ENCODE data around the gene HLA-DRB5. TPM values are rescaled to one million over a fixed set of nuclear protein-coding genes. Genes with fewer than 3 reads are reported as not detected.

The HLA-DRB5 gene
- total and polyA plus RNA-seq, 10 of the 15 experiments (the other 5 are each of a cell fraction or from before 2014, with no cell fraction given) = 38.0 to 108 (median 62.8) TPM

GRCh38 chr6:32517654-32518445 is 12.2 kb downstream of the HLA-DRB5 start (continued):
- TF ChIP-seq BACH1 (IDR thresholded peaks at IDR 0.05; ENCODE audit: borderline replicate concordance) = no peak
- TF ChIP-seq ZBTB33 (IDR thresholded peaks at IDR 0.05) = no peak
- no peak for TF ChIP-seq GABPA (IDR thresholded peaks at IDR 0.05; ENCODE audit: low read depth)

- intact Hi-C loops (cut with micrococcal nuclease; ENCODE audit: unreplicated experiment) = no loop called here
- Histone ChIP-seq H4K20me1 (ENCODE audit: control insufficient read depth, insufficient read depth) (no peaks in the 10 kb centered on the region), H3K79me2 (ENCODE audit: control insufficient read depth, insufficient read depth, low read length) (no peaks in the 10 kb centered on the region), H3K27ac (ENCODE audit: control insufficient read depth, insufficient read depth) (no peak overlapping the region), H2AFZ (ENCODE audit: control insufficient read depth, low read depth, low read length) (no peak overlapping the region), H3K4me3 (no peak overlapping the region), H3K9me3 (replicated peaks; ENCODE audit: control insufficient read depth, insufficient read depth, low read length) (no peaks in the 10 kb centered on the region), H3K9ac (ENCODE audit: control insufficient read depth, insufficient read depth, low read length) (no peak overlapping the region), H3K36me3 (ENCODE audit: control insufficient read depth in 2 of 2, insufficient read depth in 2 of 2, low read length in 1 of 2) (no peaks in the 10 kb centered on the region), H3K4me1 (ENCODE audit: control insufficient read depth, insufficient read depth, low read length) (no peaks in the 10 kb centered on the region), H3K4me2 (ENCODE audit: control insufficient read depth, insufficient read depth) (no peak overlapping the region), H3K27me3 (replicated peaks in 1 of 2; ENCODE audit: control insufficient read depth in 2 of 2, insufficient read depth in 2 of 2, low read length in 1 of 2) (no peaks in the 10 kb centered on the region)
- POLR2A ChIA-PET = no interaction called here
- no peak for ATAC-seq
- SMC1A ChIA-PET (ENCODE audit: uncharacterized antibody, unreplicated experiment) = no interaction called here
- in situ Hi-C loops (cut with MboI) = no loop called here
- BruUV-seq (replicated peaks) = no TSS peak
- CTCF ChIA-PET = no interaction called here
- FAIRE-seq = no peak
- WGBS (ENCODE audit: insufficient coverage, insufficient replicate concordance, low lambda C conversion rate, missing lambda C conversion rate) = 44% methylated on average over 3 of the region's 3 CpGs
- RAD21 ChIA-PET (ENCODE audit: unreplicated experiment) = no interaction called here
- no peak for DNase-seq (ENCODE audit: low read depth, low spot score)
- TF ChIP-seq SRF (IDR thresholded peaks at IDR 0.05; ENCODE audit: low read depth in 2 of 2, low read length in 2 of 2) (no peak), BCLAF1 (IDR thresholded peaks at IDR 0.05) (no peak), HDGF (IDR thresholded peaks at IDR 0.05) (no peak), ZNF592 (IDR thresholded peaks at IDR 0.05) (no peak), DPF2 (IDR thresholded peaks at IDR 0.05) (no peak), NRF1 (conservative IDR thresholded peaks at IDR 0.05; ENCODE audit: low read depth, low read length) (no peak), E2F8 (IDR thresholded peaks at IDR 0.05; ENCODE audit: low read depth, partially characterized antibody) (no peak)
Observed at GRCh38 chr6:32501016-32501415, 29.1 kb downstream of the HLA-DRB5 start.
